GM18526 (cell line): ENCODE results near the gene ATP9B.

Experiments
- POLR2A ChIP-seq: IDR thresholded peaks from 3 replicates; pipeline ENCODE4 v1.6.1; 2011; ENCODE audit not compliant: insufficient read length; ENCODE audit errors: extremely low read depth

ATP9B gene

DNA sequence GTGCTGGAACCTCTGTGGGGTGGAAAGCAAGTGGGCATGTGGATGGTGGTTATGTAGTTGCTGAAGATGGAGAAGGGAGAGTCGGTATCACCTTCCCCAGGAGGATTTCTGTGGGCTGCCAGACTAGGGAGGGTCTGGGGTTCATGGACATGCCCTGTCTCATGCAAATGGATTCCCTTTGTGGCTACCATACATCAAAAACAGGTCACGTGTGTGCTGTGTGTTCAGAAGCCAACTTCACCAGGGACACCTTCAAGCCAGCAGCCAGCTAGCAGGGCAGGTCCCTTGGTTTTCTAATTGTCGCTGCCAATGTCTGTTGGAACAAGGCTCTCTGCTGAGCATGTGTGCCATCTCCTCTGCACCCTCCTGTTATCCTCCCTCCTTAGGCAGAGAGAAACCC is 155.2 kb downstream of the ATP9B start:
- no peak for TF ChIP-seq POLR2A

DNA sequence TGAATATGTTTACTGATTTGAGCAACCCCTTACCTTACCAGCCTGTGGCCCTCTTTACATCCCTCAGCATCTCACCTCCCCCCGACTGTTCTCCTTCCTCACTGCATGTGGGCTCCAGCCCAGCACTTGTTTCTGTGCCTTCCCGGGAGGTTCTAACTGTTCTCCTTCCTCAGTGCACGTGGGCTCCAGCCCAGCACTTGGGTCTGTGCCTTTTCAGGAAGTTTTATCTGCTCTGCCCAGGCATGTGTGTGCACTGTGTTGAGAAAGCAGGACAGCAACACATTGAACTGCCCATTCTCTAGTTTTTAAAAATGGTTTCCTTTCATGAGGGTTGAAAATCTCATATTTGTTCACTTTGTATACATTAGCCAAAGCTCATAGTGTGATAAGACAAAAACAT is 158.4 kb downstream of the ATP9B start:
- no peak for TF ChIP-seq POLR2A

DNA sequence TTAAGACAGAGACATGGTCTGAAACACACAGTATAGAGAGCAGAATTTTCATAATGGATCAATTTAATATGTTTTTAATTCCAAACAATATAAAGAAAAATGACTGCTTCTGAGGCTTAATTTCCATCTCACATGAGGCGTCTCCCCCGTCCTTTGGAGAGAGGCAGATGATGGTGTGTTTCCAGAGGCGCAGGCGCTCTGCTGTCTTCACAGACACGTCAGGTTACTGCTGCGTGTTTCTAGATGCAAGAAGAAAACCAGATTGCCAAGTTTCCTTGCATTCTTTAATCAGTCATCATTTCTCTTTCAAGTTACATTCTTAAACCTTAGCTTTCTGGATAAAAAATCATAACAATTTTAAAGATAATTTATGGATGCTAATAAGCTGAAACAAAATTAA is 160.2 kb downstream of the ATP9B start:
- TF ChIP-seq POLR2A: no peak

DNA sequence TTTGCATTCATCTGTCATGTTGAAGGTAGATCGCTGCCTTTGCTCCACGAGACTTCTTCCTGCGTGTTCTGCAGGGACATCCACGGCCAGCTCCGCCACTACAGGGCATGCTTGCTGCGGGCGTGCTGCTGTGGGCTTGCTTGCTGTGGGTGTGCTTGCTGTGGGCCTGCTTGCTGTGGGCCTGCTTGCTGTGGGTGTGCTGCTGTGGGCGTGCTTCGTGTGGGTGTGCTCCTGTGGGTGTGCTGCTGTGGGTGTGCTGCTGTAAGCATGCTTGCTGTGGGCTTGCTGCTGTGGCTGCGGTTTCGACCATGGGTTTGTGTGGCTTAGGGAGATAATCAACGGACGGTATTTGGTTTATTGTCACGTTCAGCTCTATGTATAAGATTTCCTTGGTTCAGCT is 165.2 kb downstream of the ATP9B start:
- TF ChIP-seq POLR2A: no peak

DNA sequence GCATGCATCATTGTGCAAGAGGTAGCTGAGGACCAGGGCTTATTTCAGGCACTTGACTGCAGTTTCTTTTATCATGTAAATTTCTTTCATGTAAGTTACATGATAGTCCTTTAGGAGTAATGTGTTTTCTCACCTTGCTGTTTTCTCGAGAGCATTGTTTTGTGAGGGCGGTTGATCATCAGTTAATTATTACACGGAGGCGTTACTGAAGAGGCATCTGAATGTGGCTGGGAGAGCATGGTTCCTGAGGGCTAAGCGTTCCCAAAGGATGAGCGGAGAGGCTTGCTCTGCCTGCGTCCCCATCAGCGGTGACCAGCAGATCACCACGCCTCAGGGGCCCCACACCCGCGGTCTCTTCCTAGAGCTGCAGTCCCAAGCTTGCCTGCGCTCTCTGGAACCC is 170.4 kb downstream of the ATP9B start:
- no peak for TF ChIP-seq POLR2A

DNA sequence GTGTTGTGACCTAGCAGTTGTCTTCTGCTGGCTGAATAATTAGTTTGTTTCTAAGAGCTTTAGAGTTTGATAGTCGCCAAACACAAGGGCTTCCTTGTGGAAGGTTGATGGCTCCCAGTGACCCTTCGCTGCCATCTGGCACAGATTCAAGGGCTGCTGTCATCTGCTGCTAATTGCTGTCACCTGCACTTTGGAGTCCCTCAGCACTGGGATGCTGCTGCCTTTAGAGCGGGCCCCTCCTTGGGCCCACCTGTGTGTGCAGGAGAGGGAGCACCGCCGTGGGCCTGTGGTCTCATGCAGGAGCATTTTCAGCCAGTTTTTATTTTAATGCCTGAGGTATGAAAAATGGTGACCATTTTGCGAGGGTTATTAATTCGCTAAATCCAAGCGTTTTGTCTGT is 172.6 kb downstream of the ATP9B start:
- no peak for TF ChIP-seq POLR2A

DNA sequence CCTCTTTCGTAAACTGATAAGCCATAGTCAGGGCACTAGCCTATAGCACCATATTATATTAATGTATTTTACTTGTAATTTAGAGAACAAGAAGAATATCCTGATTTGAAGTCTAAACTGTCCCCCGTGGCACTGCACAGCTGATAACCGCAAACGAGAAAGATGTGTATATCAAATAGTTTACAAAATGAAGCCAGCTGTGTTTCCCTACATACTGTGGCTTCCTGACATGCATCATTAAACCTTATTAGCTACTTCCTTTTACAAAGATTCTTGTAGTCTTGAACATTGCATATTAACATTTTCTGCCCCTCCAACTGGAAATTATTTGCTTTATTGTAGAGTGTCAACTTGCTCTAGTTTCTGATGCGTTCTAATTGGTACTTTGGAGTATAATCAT is 173.1 kb downstream of the ATP9B start:
- TF ChIP-seq POLR2A: no peak

DNA sequence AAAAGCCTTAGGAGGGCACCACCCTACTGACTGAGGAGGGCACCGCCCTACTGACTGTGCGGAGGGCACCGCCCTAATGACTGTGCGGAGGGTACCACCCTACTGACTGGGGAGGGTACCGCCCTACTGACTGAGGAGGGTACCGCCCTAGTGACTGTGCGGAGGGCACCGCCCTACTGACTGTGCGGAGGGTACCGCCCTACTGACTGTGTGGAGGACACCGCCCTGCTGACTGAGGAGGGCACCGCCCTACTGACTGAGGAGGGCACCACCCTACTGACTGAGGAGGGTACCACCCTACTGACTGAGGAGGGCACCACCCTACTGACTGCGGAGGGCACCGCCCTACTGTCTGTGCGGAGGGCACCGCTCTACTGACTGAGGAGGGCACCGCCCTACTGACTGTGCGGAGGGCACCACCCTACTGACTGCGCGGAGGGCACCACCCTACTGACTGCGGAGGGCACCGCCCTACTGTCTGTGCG is 176.4 kb downstream of the ATP9B start:
- no peak for TF ChIP-seq POLR2A

DNA sequence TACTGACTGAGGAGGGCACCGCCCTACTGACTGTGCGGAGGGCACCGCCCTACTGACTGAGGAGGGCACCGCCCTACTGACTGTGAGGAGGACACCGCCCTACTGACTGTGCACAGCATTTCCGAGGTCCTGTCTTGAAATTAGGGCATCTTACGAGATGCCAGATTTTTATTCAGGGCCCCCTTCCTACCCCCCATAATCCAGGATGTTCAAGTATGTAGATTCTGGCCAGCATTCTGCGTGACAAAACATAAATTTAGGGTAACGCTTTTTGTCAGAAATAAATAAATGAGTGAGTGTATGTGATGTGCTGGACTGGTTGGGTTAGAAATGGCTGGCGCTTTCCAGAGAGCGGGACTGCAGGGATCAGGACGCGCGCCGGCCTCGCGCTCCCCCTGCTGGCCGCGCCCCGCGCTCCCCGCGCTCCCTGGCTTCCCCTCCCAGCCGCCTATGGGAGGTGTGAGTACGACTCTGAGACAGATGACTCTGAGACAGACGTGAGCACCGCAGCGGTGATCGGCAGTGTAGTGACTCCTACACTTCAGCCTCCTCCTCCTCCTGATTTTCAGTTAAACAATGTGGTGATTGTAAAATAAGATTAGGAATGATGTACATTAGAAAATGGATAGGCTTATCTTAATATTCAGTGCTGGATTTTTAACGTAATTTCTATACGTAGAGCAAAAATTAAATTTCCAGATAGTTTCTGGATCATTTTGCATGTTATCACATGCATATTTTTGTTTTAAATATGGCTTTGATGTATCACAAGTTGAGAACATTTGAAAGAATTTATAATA is 177.3 kb downstream of the ATP9B start:
- no peak for TF ChIP-seq POLR2A

DNA sequence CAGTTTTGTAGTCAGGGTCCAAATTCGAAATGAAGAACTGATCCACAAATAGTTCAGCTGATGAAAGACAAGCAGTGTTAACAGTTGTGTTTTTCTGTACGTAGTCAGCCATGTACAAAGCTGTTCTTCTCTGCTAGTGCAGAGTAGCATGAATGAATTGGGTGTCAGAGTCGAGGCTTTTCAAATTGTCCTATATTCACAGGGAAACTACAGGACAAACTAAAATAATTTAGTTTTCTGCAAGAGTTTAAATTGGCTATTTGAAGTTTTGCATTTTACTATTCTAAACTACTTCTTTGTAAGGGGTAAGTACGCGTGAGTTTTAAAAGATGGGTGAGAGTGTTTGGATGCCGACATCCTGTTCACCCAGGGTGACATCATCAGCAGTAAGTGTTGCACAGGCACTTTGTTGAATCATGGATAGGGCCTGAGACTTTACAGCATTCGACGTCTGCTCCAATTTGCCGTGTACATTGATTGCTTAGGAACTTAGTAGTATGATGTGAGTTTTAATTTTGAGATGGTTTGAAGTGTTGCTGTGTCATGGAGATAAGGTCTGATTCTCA is 179.4 kb downstream of the ATP9B start:
- TF ChIP-seq POLR2A: no peak

DNA sequence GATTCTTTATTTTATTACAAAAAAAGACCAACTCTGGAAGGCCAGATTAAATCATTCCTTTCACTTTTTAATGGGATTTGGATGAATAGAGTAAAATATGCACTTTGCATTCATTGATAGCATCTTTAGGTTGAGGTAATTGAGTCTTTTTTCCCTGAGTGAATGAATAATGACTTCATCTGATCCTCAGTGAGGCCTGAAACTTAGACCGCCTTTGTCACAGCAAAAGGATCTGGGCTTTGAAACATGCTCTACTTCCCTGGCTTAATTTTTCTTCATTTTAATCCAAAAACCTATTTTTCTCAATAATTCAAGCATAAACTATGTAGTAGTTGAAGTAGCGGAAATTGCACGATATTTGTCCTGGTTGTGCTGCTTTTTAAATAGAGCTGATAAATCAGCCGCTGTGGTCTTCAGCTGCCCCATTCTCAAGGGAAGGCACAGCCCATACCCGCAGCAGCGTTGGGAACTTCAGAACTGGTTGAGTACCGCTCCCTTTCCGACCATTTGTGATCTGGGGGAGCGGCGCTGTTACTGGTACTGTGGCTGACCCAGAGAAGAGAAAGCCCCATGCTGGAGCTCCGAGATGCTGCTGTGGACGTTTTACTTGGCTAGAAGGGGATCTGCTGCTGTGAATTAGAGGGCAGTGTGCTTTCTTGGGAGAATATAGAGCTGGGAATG is 181.2 kb downstream of the ATP9B start:
- TF ChIP-seq POLR2A: no peak

DNA sequence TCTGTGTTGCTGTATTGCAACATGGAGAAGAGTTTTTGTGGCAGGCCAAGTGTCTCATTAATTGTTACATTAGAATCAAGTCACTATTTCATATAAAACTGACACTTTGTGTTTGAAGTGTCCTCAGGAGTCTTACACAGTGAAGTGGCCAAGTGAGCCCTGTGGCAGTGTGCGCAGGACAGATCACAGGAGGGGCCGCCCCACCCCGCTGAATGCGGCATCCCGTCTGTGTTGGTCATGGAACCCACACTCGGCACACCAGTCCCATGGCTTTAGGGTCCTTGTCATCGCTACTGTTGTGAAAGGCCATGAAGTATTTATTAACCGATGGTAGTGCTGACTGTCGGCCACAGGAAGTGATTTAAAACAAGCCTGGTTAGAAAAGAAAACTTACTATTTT is 181.8 kb downstream of the ATP9B start:
- TF ChIP-seq POLR2A: no peak

DNA sequence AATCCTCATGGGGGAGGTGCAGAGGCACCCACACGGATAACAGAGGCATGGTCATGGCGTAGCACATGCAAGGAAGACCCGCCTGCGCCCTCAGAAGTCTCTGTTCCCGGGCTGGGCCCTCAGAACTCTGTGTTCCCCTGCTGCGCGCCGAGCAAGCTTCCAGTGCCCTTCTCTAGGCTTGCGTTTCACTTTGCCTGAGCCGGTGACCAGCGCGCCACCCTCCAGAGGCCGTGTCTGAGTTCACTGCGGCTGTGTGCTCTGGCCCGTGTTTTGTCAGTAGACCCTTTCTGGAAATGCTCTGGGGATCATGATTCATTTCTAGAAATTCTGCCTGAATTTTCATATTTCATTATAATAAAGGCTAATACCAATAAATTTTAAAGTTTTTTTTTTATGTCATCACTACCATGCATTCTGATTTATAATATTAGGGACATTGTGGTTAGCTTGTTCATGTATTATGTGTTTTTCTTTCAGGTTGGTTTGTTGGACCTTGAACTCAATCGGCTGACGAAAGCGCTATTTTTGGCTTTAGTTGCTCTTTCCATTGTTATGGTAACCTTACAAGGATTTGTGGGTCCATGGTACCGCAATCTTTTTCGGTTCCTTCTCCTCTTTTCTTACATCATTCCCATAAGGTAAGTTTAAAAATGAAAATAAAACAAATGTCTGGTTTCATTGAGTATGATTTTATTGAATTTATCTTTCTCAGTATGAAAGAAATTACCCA is 183.9 kb downstream of the ATP9B start:
- no peak for TF ChIP-seq POLR2A

DNA sequence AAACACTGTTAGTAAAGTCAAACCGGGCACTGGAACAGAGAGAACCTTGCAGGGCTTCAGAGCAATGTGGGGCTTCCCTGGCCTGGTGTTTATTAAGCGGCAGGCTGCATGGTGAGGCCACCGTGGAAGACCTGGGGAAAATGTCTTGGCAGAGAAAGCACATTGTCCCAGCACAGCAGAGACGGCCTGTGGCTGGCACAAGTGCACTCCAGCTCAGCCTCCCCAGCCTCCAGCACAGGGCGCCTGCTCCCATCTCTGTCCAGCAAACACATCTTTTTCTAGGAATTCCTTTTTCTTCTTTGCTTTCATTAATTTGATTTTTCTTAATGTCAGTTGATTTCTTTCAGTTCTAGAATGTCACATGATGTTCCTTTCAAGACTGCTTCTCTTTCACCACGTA is 188.3 kb downstream of the ATP9B start:
- no peak for TF ChIP-seq POLR2A

DNA sequence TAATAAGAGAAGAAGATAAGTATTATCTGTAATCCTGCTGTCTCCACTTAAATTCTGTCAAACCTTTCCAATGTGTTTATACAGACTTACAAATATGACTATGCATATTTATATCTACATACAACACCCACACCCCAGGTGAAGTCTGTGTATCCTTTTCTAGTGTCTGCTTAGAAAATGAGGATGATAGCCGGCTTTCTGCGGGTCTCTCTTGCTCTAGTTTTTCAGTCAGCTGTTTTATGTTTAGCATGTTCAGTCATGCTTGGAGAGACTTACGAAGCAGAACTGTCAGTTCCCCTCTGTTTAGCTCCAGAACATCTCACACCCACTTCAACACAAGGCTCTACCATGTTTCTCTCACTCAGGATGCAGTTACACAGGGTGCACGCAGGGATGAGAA is 189.3 kb downstream of the ATP9B start:
- TF ChIP-seq POLR2A: no peak

DNA sequence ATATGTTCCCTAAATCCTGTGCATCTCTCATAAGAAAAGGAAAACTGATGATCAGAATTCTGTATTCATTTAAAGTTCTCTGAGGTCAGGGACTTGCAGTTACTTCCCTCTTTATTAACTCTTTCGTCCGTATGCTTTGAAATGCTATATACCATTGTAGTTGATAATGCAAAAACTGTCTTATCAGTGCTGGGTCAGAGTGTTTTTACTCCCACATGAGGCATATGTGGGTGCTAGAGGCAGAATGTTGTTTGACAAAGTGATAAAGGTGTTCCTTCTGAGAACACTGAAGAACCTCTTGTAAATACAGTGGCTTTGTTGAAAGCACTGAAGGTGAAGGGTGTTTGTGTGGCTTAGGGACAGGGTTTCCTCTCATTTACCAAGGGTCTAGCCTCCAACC is 190.0 kb downstream of the ATP9B start:
- TF ChIP-seq POLR2A: no peak

DNA sequence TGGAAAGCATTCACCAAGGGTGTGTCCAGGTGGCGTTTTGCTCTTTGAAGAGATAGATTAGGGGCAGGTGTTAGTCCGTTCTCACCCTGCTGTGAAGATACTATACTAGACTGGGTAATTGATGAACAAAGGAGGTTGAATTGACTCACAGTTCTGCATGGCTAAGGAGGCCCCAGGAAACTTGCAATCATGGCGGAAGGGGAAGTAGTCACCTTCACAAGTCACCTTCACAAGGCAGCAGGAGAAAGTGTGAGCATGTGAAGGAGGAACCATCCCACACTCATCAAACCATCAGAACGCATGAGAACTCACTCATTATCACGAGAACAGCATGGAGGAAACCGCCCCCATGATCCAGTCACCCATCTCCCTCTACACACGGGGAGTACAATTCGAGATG is 190.8 kb downstream of the ATP9B start:
- no peak for TF ChIP-seq POLR2A
